ENCODE results near the gene APEX2.
A peak's percentile ranks its signal among the peaks of the same experiment; 100 is the strongest.
"Not testable (repeated sequence)": the region's sequence is repeated elsewhere in the genome, so short reads cannot be mapped to it uniquely, and the experiment has no call there.

APEX2 gene

GRCh38 chrX:55014897-55015299 is 14.7 kb downstream of the APEX2 start:
- DNase-seq, result no peak

- DNase-seq, result no peak
Observed at GRCh38 chrX:55026143-55026542, 26.0 kb downstream of the APEX2 start.

GRCh38 chrX:55026840-55027239 is 26.7 kb downstream of the APEX2 start:
- DNase-seq, result no peak

DNA sequence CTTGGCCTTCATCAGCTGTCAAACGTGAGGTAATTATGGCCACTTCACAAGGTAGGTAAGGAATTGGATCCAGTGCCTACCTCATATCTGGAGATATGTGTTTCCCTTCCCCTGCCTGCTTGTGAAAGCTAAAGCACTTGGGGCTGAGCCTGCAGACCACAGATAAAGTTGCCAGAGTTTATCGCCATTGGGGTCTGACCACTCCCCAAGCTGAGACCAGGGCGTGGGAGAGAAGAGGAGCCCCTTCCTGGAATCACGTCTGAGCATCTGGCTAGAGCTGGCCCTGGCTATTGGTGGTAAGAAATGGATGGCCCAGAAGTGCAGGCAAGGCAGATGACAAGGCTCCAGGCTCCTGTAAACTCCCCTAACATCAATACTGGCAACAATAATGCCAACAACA is 27.9 kb downstream of the APEX2 start:
- no peak for DNase-seq

GRCh38 chrX:55028611-55029010 is 28.4 kb downstream of the APEX2 start:
- no peak for DNase-seq

GRCh38 chrX:55029291-55029690 is 29.1 kb downstream of the APEX2 start:
- no peak for DNase-seq

DNA sequence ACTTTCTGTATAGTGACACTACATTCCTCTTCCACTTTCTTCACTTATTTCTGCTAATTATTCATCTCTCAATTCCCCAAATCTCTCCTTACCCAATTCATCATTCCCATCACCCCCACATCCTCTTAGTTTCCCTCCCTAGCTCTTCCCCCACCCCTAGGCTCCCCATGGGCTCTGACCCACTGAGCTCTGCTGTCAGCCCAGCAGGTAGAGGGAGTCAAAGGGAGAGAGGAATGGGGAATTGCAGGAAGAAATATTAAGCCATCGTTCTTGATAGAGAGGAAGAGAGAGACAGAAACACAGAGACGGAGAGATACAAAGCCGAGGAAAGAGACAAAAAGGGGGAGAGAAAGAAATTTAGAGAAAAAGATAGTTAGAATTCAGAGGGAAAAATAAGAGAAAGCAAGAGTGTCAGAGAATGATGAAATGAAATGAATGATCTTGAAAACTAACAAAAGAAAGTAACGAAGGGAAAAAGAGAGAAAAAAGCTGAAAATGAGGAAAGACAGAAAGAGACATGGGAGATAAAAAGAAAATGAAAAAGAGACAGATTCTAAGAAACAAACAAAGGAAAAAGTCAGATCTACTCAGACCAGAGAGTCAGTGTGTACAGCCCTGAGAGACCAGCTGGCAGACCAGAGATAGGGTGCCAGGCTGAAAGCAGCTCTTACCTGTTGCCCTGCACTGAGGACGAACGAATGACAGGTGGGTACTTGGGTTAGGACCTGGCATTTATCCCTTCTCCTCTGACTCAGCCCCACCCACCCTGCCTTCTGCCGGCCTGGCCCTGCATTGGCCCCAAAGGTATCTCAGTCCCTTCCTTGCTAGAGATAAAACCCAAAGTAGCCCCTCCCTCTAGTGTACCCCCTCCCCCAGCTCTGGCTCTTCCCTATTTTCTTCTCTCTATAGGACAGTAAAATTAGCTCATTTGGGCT is 30.4 kb downstream of the APEX2 start, which contains the start of gene ALAS2:
ALAS2 (minus strand) TSS at position 707 of the 935 bp plus-strand sequence. CDS start 4,977 bp downstream, outside the sequence.
- no peak for DNase-seq

- no peak for DNase-seq
Observed at GRCh38 chrX:55033429-55033828, 33.3 kb downstream of the APEX2 start.

GRCh38 chrX:55039471-55039870 is 39.3 kb downstream of the APEX2 start:
- no peak for DNase-seq

- DNase-seq, result no peak
Observed at GRCh38 chrX:55041514-55041913, 41.4 kb downstream of the APEX2 start.

GRCh38 chrX:55050599-55050998 is 50.4 kb downstream of the APEX2 start:
- not testable (repeated sequence) for DNase-seq

DNA sequence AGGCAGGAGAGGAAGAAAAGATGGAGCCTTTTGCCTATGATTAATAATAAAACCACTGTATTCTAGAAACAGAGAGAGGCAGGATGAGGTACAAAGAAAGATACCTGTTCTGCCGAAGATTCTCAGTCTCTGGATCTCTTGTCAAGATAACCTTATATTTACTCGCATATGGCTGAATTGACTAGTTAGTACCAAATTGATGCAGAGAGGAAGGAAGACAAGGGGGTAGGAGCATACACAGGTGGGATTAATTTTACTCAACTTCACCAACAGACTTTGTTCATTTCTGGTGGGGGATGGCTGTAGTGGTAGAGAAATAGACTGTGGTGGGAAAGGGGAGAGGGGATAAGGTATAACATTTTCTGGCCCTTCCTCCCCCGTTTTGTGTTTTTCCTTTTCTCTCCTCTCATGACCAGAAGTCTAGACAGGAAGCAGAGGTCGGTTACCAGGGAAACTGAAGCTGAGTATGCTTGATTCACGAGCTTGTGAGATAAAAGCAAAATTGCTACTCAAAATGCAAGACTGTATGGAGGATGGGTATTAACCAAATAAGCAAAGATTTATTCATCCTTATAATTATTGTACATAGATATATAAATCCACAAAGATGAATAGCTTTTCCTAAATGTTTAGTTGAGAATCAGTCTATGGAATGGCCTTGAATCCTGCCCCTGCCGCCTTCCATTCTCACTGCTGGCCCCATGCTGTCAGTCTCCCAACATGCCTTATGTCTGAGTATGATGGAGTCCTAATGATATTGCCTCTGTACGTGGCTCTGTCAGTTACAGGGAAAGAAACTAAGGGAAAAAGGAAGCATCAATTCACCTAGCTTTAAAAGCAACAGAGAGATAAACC is 56.9 kb downstream of the APEX2 start:
- no peak for DNase-seq

GRCh38 chrX:55057675-55058249 is 57.6 kb downstream of the APEX2 start:
- peak; percentile 20 for DNase-seq
